GM21529 (cell line): Measurements from ENCODE around the gene ESM1.
A peak's percentile ranks its signal among the peaks of the same experiment; 100 is the strongest.

Experiments
- ATAC-seq: cut with Tn5 transposase; IDR thresholded peaks from one replicate; pipeline ENCODE4 v1.9.1; 2021; ENCODE audit not compliant: unreplicated experiment

The ESM1 gene

DNA sequence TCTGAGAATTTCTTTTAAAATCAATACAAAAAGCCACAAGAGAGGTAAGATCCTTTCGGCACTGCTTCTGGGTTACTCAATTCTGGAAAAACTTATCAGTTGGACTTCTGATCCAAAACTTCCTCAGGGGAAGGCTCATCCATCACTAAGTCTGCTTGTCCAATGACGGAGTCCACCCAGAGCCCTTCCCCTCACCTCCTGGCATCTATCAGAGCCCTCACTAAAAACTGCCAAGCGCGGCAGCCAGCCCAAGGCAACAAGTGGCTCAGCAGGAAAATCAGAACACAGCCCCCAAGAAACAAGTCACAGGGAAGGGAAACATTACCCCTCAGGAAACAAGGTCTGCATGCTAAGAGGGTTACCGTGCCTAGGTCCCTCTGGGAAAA is 869 bp upstream of the ESM1 start:
- no peak for ATAC-seq

DNA sequence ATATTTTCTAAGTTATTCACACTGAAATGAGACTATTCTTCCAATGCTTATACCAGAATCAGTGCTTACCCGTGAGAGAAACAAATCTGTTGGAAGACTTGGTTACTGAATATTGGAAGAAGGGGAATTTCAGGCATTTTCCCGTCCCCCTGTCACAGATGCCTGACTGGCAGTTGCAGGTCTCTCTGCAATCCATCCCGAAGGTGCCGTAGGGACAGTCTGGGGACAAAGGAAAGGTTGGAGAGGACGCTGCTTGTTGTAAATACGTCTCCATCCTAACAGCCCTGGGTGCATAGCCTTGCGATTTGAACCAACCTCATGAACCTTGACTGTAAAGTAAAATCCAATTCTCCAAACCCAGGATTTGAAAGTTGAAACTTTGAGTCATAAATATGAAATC is 3.5 kb downstream of the ESM1 start:
- no peak for ATAC-seq

DNA sequence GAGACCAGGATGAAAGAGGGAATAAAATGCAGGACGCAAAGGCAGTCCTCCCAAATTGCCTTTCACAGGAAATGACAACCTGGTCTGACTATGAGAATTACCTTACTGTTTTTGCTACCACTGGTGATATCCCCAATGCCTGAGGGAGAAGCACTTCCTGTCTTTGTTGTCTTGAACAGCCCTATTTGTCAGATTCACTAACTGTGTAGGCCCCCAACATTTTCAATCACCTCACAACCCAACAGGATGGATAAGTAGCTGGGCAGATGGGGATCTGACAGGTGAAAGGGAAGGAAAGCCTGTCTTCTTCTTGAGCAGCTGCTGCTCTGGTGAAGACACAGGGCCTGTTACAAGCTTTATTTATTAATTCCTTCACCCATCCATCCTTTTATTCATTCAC is 9.7 kb downstream of the ESM1 start:
- no peak for ATAC-seq

DNA sequence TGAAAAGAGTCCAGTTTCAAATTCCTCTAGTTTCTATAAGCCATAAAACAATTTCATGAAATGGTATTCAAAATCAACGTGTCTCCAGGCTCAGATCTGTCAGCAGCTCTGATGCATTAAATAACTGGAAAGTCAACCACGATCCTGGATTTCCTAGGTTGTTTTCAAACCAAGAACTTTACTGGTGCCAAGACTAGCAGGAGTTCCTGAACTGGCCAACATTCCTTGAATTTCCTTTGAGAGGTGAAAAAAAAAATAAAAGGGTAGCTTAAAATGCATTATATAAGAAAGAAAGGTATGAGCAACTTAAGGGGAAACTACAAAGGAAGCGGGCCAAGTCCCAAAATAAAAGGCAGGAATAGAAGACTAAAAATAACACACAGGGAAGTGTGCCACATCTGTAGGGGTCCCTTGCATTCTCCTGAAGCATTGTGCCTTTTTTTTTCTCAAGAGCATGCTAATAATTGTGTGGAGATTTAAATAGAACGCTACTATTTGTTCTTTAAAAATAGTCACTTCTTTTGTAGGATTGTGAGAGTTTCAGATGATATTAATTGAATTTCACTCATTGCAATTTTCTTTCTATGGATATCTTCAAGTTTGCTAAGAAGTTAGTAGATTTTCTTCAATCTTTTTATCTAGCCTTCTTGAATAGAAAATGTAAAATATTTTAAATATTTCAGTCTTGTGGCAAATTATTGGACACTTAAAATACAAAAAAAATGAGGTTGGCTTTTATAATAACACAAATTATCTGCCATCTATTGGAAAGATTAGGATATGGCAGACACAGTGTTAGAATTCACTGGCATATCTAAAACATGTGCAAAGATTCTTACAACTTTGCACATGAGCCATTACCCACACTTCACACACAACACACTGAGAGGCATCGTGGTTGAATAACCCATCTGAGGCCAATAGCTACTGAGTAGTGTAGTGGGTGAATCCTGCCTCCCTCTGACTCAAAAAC is 15.3 kb downstream of the ESM1 start:
- ATAC-seq, result no peak

DNA sequence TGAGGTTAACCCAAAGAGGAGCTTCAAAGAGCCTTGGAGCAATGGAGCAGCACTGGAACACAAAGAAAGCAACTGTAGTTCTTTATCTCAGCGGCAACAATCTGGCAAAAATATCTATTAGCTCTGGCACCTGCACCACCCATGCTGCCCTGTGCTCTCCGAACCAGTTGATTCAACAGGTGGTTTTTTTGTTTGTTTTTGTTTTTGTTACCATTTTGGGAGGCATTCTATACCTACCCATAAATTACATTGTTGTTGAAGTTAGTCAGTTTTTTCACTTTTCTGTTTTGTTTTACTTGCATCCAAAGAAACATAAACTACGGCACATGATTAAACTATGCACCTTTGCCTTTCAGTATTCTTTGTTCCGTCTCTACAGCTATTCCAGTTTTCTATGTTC is 16.2 kb downstream of the ESM1 start:
- ATAC-seq, result no peak

DNA sequence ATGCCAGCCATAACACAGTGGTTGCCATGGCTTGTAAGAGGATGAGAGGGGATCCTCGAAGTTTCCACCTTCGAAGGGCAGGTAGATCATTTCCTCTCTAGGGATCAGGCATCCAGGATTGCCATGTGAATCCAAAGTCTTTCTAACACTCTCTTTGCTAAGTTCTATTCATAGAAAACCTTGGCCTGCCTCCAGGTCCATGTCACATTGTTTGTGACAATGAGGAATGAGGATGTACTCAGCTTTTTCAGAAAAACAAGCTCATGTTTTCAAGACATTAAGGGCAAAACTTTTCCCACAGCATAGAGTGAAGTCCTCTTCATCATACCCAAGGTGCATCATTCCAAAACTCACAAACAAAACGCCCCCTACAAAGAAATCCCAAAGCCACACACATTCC is 19.6 kb downstream of the ESM1 start:
- no peak for ATAC-seq

DNA sequence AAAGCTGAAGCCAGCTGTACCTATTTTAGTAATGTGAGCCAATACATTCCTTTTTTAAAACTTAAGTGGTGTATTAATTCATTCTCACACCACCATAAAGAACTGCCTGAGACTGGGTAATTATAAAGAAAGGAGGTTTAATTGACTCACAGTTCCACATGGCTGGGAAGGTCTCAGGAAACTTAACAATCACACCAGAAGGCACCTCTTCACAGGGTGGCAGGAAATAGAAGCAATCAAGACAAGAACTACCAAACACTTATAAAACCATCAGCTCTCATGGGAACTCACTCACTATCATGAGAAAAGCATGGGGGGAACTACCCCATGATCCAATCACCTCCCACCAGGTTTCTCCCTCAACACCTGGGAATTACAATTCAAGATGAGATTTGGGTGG is 21.0 kb downstream of the ESM1 start:
- no peak for ATAC-seq

DNA sequence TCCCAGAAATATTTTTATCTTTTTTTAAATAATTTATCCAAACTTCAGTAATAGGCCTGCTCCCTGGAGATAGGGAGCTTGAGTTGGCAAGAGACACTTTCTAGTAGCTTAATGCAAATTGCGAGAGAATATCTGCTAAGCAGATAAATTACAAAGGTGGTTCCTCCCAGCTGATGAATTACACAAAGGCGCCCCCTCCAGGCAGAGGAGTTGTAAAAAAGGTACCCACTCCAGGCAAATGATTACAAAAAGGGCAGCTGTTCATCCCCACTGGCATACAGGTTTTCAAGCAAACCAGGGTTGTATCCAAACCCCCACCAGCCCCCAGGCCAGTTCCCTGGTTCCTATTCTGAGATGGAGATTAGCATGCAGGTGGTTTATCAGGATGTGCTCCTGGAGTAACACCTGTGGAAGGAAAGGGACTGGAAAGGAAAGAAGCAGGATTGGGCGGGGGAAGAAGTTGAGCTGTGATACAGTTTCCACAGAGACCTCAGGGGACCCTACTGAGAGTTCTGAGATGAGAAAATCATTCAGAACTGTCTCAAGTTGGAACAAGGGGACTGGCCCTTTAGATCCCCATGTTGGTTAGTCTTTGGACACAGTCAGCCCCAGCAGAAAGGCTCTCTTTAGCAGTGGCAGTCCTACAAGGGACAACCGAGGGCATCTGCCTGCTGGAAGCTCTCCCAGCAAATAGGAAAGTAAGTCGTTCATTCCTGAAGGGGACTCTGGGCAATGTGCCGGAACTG is 25.5 kb downstream of the ESM1 start:
- ATAC-seq, result no peak

DNA sequence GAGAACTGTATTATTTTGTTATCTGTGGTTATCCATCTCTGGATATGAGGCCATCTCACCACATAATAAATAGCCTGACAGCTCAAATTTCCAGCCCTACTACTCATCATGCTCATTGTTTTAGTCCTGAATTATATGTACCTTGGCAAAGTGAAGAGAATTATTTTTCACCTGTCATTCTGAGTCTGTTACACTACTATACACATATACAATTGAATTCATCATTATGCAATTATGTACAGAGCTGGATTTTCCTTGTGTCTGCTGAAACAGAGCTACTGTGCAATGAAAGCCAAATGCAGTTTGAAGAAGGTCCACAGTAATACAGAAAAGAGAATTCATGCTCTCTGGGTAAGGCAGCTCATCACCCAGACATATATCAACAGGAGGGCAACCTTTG is 28.5 kb downstream of the ESM1 start:
- ATAC-seq, result no peak

DNA sequence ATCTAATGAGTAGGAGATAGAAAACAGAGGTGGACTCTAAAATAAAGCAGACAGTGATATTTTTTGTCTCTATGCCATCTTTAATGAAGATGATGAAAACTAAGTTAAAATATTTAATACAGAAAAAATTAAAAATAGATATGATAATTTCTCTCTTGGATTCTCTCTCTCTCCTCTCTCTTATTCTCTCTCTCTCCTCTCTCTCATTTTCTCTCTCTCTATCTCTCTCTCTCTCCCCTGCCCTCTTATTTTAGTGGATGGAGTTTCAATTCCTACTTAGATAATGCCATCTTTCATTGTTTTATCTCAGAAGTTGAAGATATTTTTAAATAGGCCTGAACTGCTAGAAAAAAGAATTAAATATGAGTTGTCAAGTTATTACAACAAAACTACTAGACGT is 38.2 kb downstream of the ESM1 start:
- no peak for ATAC-seq

DNA sequence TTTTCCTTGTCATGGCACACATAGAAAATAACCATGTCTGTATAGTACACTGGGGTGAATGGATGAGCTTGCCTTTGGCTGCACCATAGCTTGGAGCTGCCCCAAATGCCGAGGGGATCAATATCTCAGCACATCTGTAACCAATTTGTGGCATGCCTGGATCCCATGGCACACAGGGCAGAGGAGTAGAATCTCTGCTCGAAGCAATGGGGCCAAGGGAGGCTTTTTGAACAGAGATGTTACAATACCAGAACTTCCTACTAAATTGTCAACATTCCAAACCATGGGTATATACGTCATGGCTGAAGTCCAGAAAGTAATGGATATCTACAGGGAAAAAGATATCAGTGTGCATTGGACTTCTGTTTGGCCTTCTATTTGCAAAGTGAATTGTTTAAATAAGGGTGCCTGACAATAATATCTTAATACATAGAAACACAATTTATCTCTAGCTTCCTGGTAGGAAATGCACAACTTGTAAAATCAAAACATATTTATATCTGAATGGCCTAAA is 39.0 kb downstream of the ESM1 start:
- no peak for ATAC-seq

DNA sequence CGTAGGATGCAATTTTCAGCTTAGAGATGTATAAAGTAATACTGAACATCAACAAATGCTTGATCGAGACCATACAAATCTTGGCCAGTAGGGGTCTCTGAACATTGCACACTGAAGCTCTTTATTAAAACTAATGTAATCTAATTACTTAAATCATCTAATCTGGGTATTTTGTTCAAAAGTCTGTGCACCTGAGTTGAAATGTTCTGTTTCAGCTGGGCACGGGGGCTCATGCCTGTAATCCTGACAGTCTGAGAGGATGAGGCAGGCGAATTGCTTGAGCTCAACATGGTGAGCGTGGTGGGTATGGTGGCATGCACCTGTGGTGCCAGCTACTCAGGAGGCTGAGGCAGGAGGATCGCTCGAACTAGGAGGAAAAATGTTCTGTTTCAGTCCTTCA is 41.0 kb downstream of the ESM1 start:
- peak; percentile 62 for ATAC-seq

DNA sequence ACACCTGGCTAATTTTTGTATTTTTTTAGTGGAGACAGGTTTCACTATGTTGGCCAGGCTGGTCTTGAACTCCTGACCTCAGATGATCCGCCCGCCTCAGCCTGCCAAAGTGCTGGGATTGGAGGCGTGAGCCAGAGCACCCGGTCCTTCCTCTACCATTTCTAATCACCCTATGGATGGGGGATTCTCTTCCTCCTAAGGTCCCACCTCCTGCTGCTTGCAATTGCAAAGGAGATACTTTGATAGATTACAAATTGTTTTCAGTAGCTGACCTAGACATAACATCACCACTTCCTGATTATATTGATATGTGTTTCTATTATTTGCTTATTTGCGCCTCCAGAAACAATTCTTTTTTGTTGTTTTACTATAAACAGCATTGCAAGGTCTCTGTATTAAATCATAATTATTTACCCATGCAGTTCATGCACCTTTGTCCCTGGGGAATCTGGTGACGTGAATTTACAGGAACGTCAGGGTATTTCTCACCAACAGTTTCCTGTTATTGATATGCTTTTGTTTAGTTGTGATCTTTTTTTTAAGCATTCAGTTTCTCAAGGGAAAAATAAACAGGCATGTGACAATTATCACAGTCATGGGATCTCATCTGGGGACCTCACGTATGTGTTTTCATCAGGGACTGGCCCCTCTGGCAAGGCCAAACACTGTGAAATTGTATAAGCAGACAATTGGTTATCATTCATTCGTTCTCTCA is 43.2 kb downstream of the ESM1 start:
- no peak for ATAC-seq

DNA sequence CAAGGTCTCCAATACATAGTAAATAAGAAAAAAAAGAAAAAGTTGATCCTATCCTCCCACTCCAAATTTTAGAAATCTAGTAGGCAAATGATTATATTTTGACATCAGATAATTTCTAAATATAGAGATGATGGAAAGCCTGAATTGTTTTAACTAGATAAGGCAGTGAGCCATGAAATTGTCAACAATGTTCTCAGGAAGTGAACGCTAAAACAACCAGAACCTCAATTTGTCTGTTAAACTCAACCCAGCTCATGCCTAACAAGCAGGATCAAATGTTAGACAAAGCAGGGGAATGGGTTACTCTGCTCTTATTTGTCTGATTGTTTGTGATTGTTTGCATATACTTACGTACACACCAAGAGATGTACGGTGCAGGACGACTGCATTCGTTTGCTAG is 49.2 kb downstream of the ESM1 start:
- no peak for ATAC-seq

DNA sequence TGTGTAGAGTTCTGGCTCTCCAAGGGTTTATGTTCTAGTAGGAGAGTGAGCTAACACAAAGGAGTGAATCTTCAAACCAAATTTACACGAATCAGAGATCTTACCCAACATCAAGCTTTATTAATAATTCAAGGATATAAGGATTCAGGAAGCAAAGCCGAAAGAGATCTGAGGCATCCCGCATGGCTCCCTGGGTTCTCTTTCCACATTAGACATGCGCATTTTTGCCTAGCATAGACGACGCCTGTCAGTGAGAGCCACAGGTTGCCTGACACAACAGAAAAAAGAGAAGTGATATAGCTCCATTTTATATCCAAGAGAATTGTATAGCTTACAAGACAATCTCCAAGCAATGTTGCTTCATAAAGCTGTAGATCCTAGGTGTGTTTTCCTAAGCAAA is 52.6 kb downstream of the ESM1 start:
- no peak for ATAC-seq

DNA sequence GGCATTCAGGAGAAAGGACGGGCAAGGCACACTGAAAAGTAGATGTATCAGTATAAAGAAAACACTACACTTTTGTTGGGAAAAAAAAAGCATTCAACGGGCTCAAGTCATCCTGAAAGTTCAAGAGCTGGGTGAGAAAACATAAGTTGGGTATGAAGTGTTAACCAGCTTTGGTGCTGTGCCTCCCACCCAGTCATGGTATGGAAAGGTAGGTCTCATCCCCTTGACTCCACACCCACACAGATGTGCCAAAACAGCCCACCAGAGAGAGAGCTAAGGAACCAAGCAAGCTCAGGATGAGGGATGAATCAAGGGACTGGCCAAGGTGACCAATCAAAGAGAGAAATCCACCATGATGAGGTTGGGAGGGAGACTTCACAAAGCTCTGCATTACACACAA is 54.7 kb downstream of the ESM1 start:
- no peak for ATAC-seq
